GM18517 (cell line): ENCODE results near the gene LOXL1.
"Not testable (repeated sequence)": the region's sequence is repeated elsewhere in the genome, so short reads cannot be mapped to it uniquely, and the experiment has no call there.

Experiments
- ATAC-seq: cut with Tn5 transposase; IDR thresholded peaks from one replicate; pipeline ENCODE4 v1.9.1; 2021; ENCODE audit warnings: mild to moderate bottlenecking, moderate library complexity; ENCODE audit not compliant: unreplicated experiment

LOXL1 gene

DNA sequence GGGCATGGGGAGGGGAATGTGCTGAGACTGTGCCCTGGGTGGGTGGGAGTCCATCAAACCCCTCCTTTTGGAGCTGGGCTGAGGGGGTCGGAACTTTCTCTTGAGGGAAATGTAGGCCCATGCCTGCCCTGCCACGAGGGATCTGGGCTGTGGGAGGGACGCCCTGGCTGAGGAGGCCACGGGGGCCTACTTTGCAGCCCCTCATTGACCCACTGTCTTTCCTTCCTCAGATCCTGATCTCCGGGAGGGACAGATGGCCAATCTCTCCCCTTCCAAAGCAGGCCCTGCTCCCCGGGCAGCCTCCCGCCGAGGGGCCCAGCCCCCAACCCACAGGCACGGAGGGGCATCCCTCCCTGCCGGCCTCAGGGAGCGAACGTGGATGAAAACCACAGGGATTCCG lies 25.3 kb downstream of the LOXL1 start:
- ATAC-seq, result no peak

DNA sequence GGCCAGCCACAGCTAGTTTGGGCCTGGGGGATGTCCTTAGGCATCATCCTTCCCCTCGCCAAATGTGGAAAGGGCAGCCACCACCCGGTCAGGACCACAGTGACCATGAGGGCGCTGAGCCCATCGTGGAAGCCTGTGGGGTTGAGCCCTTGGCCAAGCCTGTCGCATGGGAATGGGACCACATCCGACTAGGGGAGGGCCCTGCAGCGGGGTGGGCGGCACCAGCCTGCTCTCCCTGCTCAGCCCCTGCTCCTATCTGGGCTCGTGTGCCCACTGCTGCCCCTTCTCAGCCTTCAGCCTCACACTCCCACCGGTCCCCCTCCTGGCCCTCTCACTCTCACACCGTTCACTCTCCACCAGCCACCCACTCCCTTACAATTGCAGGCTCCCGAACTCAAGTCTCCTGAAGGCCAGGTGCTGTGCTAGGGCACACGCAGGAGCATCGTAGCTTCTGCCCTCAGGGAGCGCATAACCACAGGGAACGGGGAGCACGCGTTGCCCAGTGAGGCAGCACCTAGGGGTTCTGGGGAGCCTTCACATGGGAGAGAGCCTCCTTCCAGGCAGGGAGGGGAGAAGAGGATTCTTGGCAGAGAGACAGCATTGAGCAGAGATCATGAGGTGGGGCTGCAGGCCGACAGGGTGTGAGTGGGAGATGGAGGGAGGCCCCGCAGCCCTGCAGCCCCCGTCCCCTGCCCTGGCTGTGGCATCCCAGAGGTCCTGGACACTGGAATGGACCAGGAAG lies 26.1 kb downstream of the LOXL1 start:
- ATAC-seq, result no peak

DNA sequence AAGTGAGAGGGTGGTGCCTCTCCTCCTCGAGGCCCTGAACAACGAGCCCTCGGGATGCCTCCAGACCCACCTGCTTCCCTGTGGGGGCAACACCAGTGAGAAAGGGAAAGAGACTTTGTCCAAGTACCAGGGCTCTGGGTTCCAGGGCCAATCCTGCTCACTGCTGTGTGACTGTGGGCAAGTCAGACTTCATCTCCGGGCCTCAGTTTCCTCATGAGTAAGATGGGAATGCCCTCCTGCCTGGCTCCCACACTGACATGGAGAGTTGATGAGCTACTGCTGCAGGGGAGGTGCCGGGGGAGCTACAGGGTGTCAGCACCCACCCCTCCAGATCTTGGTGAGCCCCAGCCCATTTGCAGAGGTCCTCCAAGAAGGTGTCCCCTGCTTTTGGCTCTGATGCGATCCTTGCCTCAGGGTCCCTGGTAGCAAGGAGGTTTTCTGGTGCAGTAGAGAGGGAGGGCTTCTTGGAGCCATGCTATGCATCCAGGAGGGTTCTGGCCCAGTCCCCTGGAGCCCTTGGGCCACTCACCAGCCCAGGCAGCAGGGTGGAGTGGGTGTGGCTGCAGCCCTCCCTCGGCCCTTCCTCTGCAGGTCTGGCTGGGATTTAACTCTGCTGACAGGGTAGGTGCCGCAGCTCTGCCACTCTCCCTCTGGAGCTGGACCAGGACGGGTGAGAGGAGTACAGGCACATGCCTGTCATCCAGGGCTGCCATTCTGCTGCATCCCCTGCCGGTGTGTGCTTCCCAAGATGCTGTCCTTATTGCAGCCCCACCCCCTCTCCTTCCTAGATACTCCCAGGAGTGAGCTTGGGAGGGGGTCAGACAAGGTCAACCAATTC lies 26.9 kb downstream of the LOXL1 start:
- ATAC-seq, result no peak

DNA sequence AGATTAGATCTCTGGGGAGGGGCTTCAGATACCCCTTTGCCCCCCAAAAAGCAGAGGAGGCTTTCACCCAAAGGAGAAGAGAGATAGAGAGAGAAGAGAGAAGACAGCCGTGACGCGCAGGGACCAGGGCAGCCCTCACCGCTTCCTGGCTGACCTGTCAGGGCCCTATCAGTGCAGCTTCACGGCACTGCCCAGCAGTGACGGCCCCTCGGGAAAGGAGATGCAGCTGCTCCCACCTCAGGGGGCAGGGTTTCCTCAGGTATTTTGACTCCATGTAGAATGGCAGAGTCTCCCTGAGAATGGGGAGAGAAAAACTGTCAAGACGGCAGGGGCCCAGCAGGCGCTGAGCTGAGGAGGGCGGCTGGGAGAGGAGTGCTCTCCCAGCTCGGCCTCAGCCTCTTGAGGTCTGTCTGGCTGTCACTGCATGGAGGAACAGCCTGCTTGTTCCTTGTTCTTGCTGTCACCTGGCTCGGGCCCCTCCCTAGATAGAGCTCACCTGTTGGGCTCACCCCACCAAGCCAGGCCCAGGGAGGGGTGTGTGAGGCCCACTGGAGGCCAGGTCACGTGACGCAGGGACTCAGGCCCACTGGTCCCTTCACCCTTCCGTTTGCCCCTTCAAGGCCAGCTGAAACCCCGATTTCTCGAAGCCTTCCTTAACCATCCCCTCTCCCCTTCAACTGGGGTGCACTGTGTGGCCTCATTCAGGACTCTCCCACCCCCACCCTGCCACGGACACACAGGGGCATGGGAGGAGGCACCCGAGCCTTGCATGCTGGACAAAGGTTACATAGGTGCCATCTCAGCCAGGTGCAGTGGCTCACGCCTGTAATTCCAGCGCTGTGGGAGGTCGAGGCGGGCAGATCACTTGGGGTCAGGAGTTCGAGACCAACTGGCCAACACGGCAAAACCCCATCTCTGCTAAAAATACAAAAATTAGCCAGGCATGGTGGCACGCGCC lies 28.2 kb downstream of the LOXL1 start:
- no peak for ATAC-seq

DNA sequence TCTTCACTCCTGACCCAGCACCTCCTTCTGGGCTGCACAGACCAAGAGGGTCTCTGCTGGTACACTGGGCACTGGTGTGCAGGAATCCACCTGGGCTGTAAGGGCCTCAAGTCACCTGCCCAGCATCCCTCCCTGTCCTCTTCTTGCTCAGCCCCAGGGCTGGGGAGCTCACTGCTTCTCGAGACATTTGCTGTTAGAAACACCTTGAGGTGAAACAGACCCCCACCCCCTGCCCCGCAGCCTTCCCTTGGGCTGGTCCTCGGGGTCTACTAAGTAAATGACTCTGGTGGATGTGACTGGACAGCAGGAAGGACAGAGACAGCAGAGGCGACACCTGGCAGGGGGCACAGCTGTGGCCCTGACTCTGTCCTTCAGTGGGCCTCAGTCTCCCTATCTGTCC lies 29.1 kb downstream of the LOXL1 start:
- no peak for ATAC-seq

DNA sequence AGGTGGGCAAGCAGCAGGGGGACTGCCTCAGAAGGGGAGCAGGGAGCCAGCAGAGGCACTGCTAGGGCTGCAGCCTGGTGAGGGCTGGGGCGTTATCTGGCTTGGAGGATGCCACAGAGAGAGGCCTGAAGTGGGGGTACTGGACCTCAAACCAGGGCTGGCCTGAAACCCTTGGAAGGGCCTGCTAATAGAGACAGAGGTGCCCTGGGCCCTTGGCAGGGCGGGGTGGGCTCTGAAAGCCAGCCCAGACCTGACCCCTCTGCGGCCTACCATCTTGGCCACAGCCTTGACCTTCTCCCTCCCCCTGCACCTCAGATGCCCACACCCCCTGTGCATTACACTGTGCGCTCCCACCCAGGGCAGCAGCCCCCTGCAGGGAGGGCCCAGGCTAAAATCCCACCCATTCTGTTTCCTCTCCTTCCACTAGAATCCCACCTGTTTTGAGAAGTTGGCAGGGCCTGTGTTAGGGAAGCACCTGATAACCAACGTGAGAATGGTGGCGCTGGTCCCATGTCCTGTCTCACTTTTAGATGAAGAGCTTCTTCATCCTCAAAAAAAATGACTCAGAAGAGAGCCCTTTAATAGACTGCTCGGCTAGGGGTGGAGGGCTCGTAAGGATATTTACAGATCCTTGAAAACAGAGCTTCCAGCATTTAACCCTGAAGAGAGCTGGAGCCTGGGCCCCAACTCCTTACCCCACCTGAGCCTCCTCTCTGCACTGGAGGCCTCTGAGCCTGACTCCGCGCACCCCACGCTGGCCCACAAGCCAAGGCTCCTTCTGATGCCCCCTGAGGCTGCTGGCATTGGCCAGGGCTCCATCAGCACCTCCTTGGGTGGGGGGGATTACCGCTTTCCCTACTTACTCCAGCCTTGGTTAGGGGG lies 29.8 kb downstream of the LOXL1 start:
- ATAC-seq, result no peak

DNA sequence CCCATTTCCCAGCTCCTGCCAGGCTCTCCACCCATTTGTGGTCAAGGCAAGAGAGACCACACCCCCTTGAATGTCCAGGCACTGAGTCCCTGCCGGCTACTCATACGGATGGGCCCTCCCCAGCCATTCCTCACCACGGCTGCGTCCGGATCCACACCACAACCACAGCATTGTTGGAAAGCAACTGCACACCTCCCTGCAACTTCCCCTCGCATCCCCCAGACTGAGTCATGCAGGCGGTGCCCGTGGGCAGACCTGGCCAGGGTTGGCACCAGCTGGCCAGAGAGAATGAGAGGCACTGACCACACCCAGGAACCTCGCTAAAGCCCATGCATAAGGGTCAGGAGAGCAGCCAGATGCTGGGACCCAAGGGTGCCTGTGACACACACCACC lies 30.5 kb downstream of the LOXL1 start:
- no peak for ATAC-seq

DNA sequence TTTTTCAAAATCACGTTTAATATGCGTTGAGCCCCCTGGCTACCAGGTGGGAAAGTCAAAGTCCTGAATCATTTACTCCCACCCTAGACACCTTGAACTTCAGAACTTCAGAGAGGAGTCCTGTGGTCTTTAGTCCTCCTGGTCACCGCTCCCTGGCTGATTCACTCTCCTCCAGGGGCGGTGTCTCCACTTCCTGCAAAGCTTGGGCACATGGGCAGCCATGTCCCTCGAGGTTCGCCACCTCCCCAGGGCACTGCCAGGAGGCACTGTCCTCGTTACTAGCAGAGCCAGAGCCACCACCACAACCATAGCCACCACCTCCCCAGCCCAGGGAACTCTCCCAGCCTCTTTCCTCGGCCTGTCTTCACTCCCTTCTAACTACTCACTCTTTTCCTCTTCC lies 31.0 kb downstream of the LOXL1 start:
- ATAC-seq, result no peak

DNA sequence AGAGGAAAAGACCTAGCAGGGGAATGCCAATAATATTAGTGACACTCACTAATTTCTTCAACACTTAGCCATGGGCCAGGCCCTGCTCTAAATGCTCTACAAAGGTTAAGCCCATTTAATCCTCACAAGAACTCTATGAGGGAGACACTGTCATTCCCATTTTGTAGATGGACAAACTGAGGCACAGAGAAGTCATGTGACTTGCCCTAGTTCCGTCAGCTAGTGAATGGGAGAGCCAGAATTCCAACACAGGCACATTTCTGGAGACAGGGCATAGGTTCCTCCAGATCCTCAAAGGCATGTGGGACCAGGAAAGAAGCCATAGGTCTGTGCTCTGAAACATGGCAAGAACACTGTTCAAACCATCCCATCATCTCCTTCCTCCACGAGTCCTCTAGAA lies 31.5 kb downstream of the LOXL1 start:
- no peak for ATAC-seq

DNA sequence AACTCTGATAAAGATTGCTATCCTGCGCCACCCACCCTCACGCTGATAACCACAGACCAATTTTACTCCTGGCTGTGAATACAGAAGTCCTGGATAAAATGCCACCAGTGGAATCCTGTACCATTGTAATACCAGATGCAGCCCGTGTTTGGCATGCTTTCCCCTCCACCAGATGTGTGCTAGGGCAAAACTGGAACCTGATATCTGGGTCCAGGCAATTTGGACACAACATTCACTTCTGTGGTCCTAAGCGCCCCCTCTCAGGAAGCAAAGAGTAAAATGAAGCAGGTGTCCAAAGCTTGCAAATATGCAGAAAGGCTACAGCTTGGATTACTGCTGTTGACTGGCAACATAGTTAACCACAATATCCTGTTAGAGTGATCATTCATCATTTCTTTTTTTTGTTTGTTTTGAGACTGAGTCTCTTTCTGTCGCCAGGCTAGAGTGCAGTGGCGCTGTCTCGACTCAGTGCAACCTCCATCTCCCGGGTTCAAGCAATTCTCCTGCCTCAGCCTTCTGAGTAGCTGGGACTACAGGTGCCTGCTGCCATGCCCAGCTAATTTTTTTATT lies 32.8 kb downstream of the LOXL1 start:
- ATAC-seq, result no peak

DNA sequence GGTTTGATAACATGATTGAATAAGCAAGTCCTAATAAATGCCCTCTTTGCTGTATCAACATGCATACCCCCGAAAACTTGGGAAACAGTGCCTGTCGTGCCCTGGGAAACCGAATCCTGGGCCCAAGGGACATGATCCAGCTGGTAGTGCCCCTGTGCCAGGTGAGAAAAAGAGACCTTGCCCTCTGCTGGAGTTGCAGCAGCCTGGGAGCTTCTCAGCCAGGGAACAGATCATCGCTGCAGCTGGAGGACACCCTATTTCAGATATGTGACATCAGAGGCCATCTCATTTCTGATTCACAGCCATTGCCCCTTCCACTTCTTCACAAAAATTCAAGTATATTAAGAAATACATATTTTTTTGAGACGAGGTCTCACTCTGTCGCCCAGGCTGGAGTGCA lies 33.5 kb downstream of the LOXL1 start:
- ATAC-seq, result no peak

DNA sequence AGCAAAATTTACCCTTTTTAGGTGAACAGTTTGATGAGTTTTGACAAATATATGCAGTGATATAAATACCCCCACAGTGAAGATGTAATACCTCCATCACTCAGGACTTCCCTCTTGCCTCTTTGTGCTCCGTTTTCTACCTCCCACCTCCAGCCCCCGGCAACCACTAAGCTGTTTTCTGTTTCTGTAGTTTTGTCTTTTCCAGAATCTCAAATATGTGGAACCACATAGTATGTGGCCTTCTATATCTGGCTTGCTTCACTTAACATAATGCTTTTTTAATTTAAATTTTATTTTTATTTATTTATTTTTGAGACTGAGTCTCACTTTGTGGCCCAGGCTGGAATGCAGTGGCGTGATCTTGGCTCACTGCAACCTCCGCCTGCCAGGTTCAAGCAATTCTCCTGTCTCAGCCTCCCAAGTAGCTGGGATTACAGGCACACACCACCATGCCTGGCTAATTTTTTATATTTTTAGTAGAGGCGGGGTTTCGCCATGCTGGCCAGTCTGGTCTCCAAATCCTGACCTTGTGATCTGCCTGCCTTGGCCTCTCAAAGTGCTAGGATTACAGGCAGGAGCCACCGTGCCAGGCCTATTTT lies 34.3 kb downstream of the LOXL1 start:
- not testable (repeated sequence) for ATAC-seq

DNA sequence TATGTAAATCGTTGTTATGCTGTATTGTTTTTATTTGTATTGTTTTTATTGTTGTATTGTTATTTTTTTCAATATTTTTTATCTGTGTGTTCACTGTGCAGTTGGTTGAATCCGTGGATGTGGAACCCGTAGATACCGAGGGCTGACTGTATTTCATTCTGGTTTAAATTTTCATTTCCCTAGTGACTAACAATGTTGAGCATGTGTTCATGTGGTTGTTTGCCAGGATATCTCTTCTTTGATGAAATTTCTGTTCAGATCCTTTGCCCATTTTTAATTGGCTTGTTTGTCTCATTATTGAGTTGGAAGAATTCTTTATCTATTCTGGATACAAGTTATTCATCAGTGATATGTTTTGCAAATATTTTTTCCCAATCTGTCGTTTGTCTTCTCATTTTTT lies 36.2 kb downstream of the LOXL1 start:
- no peak for ATAC-seq

DNA sequence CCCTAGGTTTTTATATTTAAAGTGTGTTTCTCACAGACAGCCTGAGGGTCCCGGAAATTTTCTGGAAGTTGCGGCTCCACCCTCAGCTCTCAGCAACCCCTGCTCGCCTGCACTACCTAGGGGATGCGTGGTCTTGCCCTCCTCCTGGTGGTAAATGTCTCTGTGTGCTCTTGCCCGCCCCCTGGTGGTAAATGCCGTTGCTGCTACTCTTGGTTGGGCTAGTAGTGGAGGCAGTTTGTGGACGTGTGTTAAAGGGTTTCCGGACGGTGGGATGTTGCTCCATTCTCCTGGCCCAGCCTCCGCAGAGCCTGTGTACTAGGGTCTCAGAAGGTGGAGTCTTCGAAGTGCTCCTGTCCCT lies 38.5 kb downstream of the LOXL1 start:
- ATAC-seq, result no peak

DNA sequence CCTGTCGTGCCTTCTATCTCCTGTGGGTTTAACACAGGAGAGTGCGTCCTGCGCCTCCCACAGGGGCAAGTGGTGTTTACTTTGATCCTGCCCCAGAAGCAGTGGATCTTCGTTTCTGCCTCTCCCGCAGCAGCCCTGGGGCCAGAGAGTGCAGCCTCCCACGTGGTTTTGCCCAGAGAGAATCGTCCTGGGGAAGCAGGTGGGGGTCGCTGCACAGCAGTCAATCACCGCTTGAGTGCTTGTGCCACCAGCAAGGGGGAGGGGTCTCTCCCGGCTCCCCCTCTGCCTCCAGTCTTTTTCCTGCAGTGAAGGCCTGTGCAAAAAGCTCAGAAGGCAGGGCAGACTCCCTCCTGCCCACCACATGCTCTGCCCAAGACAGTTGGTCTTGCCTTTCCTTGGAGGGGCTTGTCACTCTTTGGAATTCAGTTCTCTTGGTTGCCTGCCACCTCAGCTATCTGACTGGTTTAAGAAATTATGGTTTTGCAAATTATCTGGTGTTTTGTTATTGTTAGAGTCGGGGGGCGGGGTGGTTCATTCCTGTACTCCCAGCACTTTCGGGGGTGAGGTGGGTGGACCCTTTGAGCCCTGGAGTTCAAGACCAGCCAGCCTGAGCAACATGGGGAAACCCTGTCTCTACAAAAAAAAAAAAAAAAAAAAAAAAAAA lies 39.0 kb downstream of the LOXL1 start:
- no peak for ATAC-seq

DNA sequence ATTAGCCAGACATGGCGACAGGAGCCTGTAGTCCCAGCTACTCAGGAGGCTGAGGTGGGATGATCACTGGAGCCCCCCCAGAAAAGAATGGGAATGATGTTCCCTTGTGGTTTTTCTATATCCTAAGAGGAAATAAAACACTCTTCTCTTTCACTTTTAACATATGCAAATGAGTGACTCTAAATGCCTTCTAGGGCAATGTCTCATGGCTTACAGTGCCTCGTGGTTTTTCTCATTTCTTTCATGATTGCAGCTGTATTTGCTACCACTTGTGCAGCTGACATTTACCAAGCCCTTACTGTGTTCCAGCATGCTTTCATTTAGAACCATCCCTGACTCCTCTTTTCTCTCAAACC lies 39.5 kb downstream of the LOXL1 start:
- ATAC-seq, result no peak

DNA sequence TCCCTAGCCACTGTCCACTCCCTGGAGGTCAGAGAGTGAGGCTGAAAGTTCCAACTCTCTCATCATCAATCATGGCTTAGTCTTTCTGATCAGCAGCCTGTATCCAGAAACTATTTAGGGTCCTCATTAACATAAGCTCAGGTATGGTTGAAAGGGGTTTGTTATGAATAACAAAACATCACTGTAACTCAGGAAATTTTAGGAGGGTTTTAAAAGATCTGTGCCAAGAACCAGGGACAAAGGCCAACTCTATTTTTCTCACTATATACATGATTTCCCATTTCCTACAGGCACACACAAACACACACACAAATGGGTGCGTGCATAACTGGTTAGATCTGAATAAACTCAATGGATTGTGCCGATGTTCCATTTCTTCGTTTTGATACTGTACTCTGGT lies 42.2 kb downstream of the LOXL1 start:
- no peak for ATAC-seq

DNA sequence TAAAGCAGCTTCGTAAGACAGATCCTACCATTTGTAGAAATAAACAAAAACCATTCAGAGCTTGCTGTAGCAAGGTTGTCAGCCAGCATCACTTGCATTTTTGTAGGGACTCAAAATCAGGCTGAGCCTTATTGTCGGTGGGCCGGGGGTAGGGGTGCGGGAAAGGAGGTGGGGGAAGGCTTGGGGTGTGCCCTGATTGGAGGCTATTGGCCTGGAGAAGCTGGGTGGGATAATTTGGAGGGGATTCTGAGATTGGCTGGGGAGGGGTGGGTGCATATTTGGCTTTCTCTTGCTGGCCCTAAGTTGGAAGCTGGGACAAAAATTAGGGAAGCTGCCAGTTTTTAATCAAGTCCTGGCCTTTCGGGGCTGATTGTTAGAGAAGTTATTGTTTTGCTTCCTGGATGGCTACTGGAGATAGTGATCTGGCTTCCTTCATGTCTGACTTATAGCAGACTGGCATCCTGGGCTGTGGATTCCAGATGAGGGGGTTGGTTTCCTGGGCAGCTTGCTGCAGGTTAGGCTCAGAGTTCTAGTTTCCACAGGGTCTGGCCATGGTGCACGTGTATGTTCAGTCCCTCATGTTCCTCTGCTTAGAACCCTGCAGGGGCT lies 43.0 kb downstream of the LOXL1 start:
- ATAC-seq, result no peak
